Measurements from ENCODE around the gene CDK13.
"Not testable (repeated sequence)": the region's sequence is repeated elsewhere in the genome, so short reads cannot be mapped to it uniquely, and the experiment has no call there.

Gene CDK13

DNA sequence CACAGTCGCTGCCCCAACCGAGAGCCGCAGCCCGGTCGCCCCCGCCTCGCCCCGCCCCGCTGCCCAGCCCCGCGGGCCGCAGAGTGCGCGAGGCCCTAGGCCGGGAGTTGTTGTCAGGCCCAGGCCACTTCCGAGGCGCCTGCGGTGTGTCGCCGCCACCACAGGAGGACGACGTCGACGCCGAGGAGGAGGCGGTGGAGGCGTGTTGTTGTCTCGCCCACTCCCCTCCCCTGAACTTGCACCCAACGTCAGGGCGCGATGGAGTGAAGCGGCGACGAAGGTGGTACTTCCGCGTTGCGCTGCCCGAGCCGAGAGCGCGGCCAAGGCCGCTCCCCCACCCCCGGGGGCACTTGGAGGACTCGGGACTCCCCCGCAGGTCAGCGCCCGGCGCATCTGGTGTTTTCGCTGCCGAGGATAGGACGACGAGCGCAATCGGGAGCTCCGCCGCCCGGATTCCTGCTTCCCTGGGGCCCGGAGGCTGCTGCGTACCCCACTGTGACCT lies at the start of gene CDK13:
Gene CDK13, plus strand, starts transcription at position 286 of the 502 bp plus-strand sequence. CDS start 386 bp downstream, outside the sequence.
- H3K9me3 Mint-ChIP-seq = no peaks in the 10 kb centered on the region
- H3K4me3 Mint-ChIP-seq = peak within 1 kb of the TSS; percentile 95
- peak within 1 kb of the TSS; percentile 99 for H3K27ac Mint-ChIP-seq
- peak; percentile 89 for DNase-seq (ENCODE audit: low spot score)
- peaks cover 27% of the 10 kb centered on the region for H3K36me3 Mint-ChIP-seq (ENCODE audit: low read depth)
- no peaks in the 10 kb centered on the region for H3K27me3 Mint-ChIP-seq (ENCODE audit: low read depth)
- H3K4me1 Mint-ChIP-seq (ENCODE audit: low read depth) = peaks cover 29% of the 10 kb centered on the region

DNA sequence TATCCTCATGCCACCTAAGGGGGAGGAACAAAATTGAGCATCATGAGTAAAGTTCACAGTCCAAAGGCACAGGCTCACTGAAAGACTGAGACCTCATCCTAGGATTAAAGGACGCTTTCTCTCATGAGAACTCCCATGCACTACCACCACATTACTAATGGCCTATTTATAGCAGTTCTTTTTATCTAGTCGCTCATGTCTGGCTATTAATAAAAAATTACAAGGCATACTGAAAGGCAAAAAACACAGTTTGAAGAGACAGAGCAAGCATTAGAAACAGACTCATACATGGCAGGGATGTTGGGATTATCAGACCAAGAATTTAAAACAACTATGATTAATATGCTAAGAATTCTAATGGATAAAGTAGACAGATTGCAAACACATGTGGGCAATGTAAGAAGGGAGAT lies 46.0 kb upstream of the CDK13 start:
- H3K36me3 Mint-ChIP-seq (ENCODE audit: low read depth) = no peaks in the 10 kb centered on the region
- no peak overlapping the region for H3K27ac Mint-ChIP-seq
- no peaks in the 10 kb centered on the region for H3K4me1 Mint-ChIP-seq (ENCODE audit: low read depth)
- peaks cover 8% of the 10 kb centered on the region for H3K9me3 Mint-ChIP-seq
- peaks cover 4% of the 10 kb centered on the region for H3K27me3 Mint-ChIP-seq (ENCODE audit: low read depth)
- H3K4me3 Mint-ChIP-seq = no peak overlapping the region
- no peak for DNase-seq (ENCODE audit: low spot score)

DNA sequence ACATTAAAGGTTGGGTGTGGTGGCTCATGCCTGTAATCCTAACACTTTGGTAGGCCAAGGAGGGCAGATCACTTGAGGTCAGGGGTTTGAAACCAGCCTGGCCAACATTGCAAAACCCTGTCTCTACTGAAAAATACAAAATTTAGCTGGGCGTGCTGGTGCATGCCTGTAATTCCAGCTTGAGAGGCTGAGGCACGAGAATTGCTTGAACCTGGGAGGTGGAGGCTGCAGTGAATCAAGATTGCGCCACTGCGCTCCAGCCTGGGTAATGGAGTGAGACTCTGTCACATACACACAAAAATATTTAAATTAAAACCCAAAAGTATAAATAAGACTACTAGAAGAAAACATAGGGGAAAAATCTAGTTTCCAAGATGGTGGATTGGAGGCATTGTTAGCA lies 41.9 kb upstream of the CDK13 start:
- peaks cover 7% of the 10 kb centered on the region for H3K27me3 Mint-ChIP-seq (ENCODE audit: low read depth)
- H3K36me3 Mint-ChIP-seq (ENCODE audit: low read depth) = peaks cover 3% of the 10 kb centered on the region
- no peaks in the 10 kb centered on the region for H3K4me1 Mint-ChIP-seq (ENCODE audit: low read depth)
- DNase-seq (ENCODE audit: low spot score) = no peak
- no peak overlapping the region for H3K4me3 Mint-ChIP-seq
- no peak overlapping the region for H3K27ac Mint-ChIP-seq
- peaks cover 8% of the 10 kb centered on the region for H3K9me3 Mint-ChIP-seq

DNA sequence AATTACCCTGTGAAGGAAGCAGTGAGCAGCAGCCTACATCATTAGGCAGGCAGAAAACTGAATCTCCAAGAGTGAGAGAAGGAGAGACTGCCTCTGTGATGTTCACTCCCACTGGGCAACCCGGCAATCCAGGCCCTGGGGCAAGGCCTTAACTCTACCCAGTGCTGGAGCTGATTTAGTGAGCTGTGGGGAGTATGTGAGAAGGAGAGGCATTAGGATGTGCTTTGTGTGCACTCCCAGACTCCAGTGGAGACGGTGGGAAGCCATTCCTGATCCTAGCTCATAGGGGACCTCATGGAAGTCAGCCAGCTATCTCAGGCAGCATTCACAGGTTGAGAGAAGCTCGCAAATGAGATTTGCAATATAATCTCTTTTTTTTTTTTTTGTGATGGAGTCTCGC lies 41.1 kb upstream of the CDK13 start:
- DNase-seq (ENCODE audit: low spot score) = no peak
- H3K27ac Mint-ChIP-seq = no peak overlapping the region
- no peak overlapping the region for H3K4me3 Mint-ChIP-seq
- no peaks in the 10 kb centered on the region for H3K4me1 Mint-ChIP-seq (ENCODE audit: low read depth)
- peaks cover 7% of the 10 kb centered on the region for H3K27me3 Mint-ChIP-seq (ENCODE audit: low read depth)
- H3K9me3 Mint-ChIP-seq = peaks cover 8% of the 10 kb centered on the region
- H3K36me3 Mint-ChIP-seq (ENCODE audit: low read depth) = peaks cover 3% of the 10 kb centered on the region

DNA sequence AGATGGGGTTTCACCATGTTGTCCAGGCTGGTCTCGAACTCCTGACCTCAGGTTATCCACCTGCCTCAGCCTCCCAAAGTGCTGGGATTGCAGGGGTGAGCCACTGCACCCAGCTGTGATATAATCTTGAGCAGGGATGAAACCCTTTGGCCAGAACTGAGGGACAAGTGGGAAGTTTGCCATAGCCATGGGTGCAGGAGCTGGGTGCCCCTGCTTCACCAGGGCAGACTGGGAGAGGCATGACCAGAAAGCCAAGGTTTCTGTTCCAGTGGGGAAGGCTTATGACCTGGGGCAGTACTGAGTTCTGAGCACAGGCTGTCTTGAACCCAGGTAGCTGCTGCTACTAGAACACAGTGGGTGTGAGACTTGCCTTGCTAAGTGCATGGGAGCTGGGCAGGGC lies 40.5 kb upstream of the CDK13 start:
- peaks cover 8% of the 10 kb centered on the region for H3K9me3 Mint-ChIP-seq
- H3K27ac Mint-ChIP-seq = no peak overlapping the region
- H3K4me1 Mint-ChIP-seq (ENCODE audit: low read depth) = no peaks in the 10 kb centered on the region
- DNase-seq (ENCODE audit: low spot score) = no peak
- H3K36me3 Mint-ChIP-seq (ENCODE audit: low read depth) = peaks cover 3% of the 10 kb centered on the region
- no peak overlapping the region for H3K4me3 Mint-ChIP-seq
- H3K27me3 Mint-ChIP-seq (ENCODE audit: low read depth) = peaks cover 7% of the 10 kb centered on the region

DNA sequence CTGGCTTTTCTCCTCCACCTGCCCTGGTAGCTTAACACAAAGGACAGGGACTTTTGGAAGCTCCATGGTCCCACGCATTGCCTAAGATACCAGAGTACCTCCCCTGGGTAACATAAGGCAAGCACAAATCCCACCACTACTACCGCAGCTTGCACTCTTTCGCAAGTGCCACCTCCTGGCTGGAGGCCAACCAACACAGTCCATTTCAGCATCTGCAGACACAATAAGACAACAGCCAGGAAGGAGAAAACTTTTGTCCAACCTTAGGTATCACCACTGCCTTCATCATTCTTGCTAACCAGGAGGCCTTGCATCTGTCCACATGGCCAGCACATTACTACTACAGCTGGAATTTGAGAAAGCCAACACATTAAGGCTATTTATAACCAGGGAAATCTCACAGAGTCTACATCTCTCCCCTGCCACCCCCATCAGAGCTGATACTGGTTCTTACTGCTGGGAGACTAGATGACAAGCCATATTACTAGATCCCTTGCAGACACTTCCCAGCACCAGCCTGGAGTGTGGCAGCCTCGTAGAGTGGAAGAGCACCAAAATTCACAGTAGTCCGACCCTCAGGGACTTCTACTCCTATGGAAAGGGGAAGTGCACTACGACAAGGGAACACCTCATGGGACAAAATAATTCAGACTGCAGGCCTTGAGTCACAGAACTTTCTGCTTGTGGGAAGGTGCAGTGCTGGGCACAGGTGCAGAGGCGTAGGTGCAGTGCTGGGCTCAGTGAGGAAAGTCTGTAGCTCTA lies 39.8 kb upstream of the CDK13 start:
- no peak for DNase-seq (ENCODE audit: low spot score)
- Mint-ChIP-seq H3K4me3 (no peak overlapping the region), H3K27ac (no peak overlapping the region), H3K27me3 (ENCODE audit: low read depth) (peaks cover 4% of the 10 kb centered on the region), H3K36me3 (ENCODE audit: low read depth) (peaks cover 3% of the 10 kb centered on the region), H3K4me1 (ENCODE audit: low read depth) (peaks cover 5% of the 10 kb centered on the region), H3K9me3 (peaks cover 8% of the 10 kb centered on the region)

DNA sequence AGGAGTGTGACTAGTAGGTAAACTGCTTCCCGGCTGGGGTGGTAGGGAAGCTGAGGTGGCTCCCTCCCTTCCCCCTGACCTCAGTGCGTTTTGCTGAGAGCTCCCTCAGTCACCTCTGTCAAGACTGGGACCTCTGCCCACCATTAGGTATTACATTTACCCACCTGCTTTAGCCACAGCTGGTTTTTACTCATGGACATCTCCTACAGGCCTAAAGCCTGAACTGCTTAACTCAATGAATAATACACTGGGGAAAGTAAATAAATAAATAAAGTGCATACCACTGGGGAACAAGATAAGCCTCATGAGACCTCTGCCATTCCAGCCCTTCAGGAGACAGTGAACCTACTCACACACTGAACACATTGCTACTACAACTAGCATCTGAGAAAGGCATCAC lies 38.9 kb upstream of the CDK13 start:
- Mint-ChIP-seq H3K9me3 (peaks cover 8% of the 10 kb centered on the region), H3K4me3 (no peak overlapping the region), H3K4me1 (ENCODE audit: low read depth) (peaks cover 9% of the 10 kb centered on the region), H3K27ac (no peak overlapping the region), H3K36me3 (ENCODE audit: low read depth) (peaks cover 3% of the 10 kb centered on the region), H3K27me3 (ENCODE audit: low read depth) (peaks cover 4% of the 10 kb centered on the region)
- DNase-seq (ENCODE audit: low spot score) = no peak

DNA sequence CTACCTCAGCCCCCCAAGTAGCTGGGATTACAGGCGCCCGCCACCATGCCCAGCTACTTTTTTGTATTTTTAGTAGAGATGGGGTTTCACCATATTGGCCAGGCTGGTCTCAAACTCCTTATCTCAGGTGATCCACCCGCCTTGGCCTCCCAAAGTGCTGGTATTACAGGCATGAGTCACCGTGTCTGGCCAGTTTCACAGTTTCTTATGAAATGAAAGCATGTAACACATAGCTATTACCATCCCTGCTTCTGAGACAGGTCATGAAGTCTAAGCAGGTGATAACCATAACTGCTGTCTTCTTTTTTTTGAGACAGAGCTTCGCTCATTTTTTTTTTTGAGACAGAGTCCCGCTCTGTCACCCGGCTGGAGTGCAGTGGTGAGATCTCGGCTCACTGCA lies 34.2 kb upstream of the CDK13 start:
- not testable (repeated sequence) for DNase-seq (ENCODE audit: low spot score); H3K27me3 Mint-ChIP-seq (ENCODE audit: low read depth); H3K9me3 Mint-ChIP-seq; H3K36me3 Mint-ChIP-seq (ENCODE audit: low read depth); H3K27ac Mint-ChIP-seq; H3K4me3 Mint-ChIP-seq; H3K4me1 Mint-ChIP-seq (ENCODE audit: low read depth)

DNA sequence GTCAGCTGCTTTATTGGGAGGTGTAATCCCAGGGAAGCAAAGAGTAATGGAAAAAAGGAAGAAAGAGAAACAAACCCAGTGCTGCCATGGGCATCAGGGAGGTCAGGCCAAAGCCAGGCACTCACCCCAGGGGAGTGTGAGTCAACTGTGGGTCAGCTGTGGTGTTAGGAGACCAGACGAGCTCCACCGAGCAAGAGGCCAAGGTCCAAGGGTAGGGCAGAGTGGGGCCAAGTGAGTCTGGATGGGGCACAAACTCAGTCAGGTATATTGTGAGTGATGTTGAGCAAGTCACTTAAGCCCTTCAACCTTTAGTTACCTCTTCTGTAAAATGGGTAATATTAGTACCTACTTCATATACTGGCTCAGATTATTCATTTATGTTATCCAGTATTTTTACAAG lies 30.4 kb upstream of the CDK13 start:
- Mint-ChIP-seq H3K4me3 (no peak overlapping the region), H3K9me3 (no peaks in the 10 kb centered on the region), H3K36me3 (ENCODE audit: low read depth) (no peaks in the 10 kb centered on the region), H3K4me1 (ENCODE audit: low read depth) (peaks cover 9% of the 10 kb centered on the region), H3K27me3 (ENCODE audit: low read depth) (peaks cover 27% of the 10 kb centered on the region), H3K27ac (no peak overlapping the region)
- no peak for DNase-seq (ENCODE audit: low spot score)

DNA sequence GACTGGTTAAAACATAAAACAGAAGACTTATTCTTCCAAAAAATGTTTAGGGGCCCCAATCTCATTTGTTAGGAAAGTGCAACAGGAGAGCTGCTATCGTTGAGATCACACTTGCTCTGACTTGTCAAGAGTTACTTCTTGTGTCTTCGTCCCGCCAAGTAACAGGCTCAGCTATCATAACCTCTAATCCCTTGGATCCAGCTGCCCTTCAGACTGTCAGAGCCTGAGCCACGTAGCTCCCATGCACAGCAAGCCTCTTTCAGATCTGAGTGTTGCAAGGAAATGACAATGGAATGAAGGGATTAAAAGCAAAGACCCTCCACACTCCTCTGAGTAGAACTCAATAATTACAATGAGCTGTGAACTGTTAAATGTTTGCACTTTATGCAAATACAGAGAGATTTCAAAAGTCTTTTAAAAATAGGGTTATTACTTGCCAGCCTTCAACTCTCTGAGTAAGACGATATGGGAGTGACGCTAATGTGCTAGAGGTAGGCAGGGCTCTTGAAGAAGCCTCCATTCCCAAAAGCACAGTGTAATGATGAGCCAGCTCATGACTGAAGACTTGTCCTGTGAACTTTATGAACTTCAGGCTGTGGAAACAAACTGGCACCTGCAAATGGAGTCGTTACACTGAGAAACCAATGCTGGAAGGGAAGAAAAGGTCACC lies 28.4 kb upstream of the CDK13 start:
- H3K4me1 Mint-ChIP-seq (ENCODE audit: low read depth) = no peaks in the 10 kb centered on the region
- no peak for DNase-seq (ENCODE audit: low spot score)
- no peak overlapping the region for H3K27ac Mint-ChIP-seq
- no peak overlapping the region for H3K4me3 Mint-ChIP-seq
- H3K9me3 Mint-ChIP-seq = no peaks in the 10 kb centered on the region
- peaks cover 30% of the 10 kb centered on the region for H3K27me3 Mint-ChIP-seq (ENCODE audit: low read depth)
- no peaks in the 10 kb centered on the region for H3K36me3 Mint-ChIP-seq (ENCODE audit: low read depth)

DNA sequence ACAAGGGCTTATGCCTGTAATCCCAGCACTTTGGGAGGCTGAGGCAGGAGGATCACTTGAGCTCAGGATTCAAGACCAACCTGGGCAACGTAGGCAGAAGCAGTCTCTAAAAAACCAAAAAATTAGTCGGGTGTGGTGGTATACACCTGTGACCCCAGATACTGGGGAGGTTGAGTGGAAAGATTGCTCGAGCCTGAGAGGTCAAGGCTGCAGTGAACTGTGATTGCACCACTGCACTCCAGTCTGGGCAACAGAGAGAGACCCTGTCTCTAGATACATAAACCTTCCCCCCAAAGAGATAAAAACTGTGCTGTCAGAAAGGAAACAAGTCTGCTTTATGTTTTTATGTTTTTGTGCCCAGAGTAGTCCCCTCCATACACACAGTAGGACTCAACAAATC lies 27.5 kb upstream of the CDK13 start:
- no peak overlapping the region for H3K27ac Mint-ChIP-seq
- no peaks in the 10 kb centered on the region for H3K9me3 Mint-ChIP-seq
- H3K4me3 Mint-ChIP-seq = no peak overlapping the region
- no peaks in the 10 kb centered on the region for H3K4me1 Mint-ChIP-seq (ENCODE audit: low read depth)
- no peak for DNase-seq (ENCODE audit: low spot score)
- peaks cover 30% of the 10 kb centered on the region for H3K27me3 Mint-ChIP-seq (ENCODE audit: low read depth)
- H3K36me3 Mint-ChIP-seq (ENCODE audit: low read depth) = no peaks in the 10 kb centered on the region

DNA sequence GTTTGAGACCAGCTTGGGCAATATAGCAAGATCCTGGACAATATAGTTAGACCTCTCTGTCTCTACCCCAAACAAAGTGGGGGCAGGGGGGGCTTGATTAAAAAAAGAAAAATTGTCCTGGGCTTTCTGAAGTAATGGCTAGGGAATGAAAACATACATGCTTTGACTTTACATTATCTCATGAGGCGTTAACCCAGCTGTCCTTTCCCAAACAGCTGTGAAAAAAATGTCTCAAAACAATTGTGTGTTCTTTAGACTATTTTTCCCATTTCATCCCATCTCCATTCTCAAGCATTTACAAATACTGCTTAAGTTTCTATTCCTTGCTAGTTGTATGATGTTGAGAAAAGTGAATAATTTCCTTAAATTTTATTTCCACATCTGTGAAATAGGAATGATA lies 27.0 kb upstream of the CDK13 start:
- Mint-ChIP-seq H3K4me1 (ENCODE audit: low read depth) (no peaks in the 10 kb centered on the region), H3K27me3 (ENCODE audit: low read depth) (peaks cover 29% of the 10 kb centered on the region), H3K36me3 (ENCODE audit: low read depth) (no peaks in the 10 kb centered on the region), H3K4me3 (no peak overlapping the region), H3K9me3 (no peaks in the 10 kb centered on the region), H3K27ac (no peak overlapping the region)
- DNase-seq (ENCODE audit: low spot score) = no peak

DNA sequence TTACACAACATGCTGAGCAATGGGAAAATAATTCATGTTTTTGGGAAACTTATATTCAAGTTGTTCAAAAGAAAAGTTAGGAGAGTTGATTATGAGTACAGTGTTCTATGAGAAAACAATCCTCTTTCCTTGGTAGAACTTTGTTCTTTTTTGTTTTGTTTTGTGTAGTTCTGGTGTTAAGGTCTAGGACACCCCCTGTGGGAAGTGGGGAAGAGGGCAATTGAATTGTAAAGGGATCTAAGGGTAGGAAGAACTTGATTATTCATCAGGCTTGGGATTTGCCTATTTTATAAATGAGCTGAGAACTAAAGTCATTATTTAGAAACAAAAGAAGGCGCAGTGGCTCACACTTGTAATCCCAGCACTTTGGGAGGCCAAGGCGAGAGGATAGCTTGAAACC lies 25.9 kb upstream of the CDK13 start:
- Mint-ChIP-seq H3K27me3 (ENCODE audit: low read depth) (peaks cover 25% of the 10 kb centered on the region), H3K36me3 (ENCODE audit: low read depth) (no peaks in the 10 kb centered on the region), H3K27ac (no peak overlapping the region), H3K4me3 (no peak overlapping the region), H3K9me3 (no peaks in the 10 kb centered on the region), H3K4me1 (ENCODE audit: low read depth) (no peaks in the 10 kb centered on the region)
- no peak for DNase-seq (ENCODE audit: low spot score)

DNA sequence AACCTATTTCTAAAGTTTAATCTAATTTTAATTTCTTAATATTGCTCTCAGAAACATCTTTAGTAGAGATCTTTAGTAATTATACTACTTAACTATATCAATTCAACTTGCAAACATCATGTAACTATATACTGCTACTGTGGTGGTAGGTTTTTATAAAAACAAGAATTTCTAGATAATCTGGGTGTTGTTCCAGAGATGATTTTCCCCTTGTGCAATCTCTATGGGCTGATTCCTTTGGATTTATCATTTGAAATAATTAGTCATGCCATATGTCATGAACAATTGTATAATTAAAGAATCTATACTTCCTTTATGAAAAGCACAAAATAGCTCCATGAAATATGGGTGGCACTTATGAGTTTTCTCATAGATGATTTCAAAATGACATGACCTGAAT lies 23.9 kb upstream of the CDK13 start:
- no peaks in the 10 kb centered on the region for H3K9me3 Mint-ChIP-seq
- no peak for DNase-seq (ENCODE audit: low spot score)
- no peaks in the 10 kb centered on the region for H3K4me1 Mint-ChIP-seq (ENCODE audit: low read depth)
- no peak overlapping the region for H3K27ac Mint-ChIP-seq
- H3K36me3 Mint-ChIP-seq (ENCODE audit: low read depth) = no peaks in the 10 kb centered on the region
- H3K4me3 Mint-ChIP-seq = no peak overlapping the region
- H3K27me3 Mint-ChIP-seq (ENCODE audit: low read depth) = peaks cover 27% of the 10 kb centered on the region
